Neuronal stem cell (in vitro differentiated cells): ENCODE results near the gene WTAP.

ENCODE experiments used
- DNase-seq: peaks from one replicate; pipeline ENCODE4 v3.0.0-alpha.2; 2013; ENCODE audit warnings: low spot score
- H2AFZ ChIP-seq: one replicate; pipeline ENCODE4 v1.6.1; 2013; ENCODE audit warnings: mild to moderate bottlenecking, low read length, inconsistent platforms
- H2AK5ac ChIP-seq: 2 replicates; pipeline ENCODE4 v1.6.1; 2013; ENCODE audit warnings: low read depth, mild to moderate bottlenecking, inconsistent platforms, low read length, moderate library complexity, mixed read lengths
- H2BK120ac ChIP-seq: 2 replicates; pipeline ENCODE4 v1.6.1; 2013; ENCODE audit warnings: low read depth, mild to moderate bottlenecking, inconsistent platforms, low read length, moderate library complexity, mixed read lengths
- H2BK12ac ChIP-seq: one replicate; pipeline ENCODE4 v1.6.1; 2013; ENCODE audit warnings: low read length, inconsistent platforms
- H2BK15ac ChIP-seq: 2 replicates; pipeline ENCODE4 v1.6.1; 2013; ENCODE audit warnings: mild to moderate bottlenecking, low read length, inconsistent platforms, mixed read lengths
- H2BK5ac ChIP-seq: one replicate; pipeline ENCODE4 v1.6.1; 2013; ENCODE audit warnings: inconsistent platforms, mild to moderate bottlenecking, low read length, moderate library complexity
- H3K14ac ChIP-seq: one replicate; pipeline ENCODE4 v1.6.1; 2013; ENCODE audit warnings: low read length, inconsistent platforms
- H3K18ac ChIP-seq: 2 replicates; pipeline ENCODE4 v1.6.1; 2013; ENCODE audit warnings: low read length, inconsistent platforms
- H3K23ac ChIP-seq: 2 replicates; pipeline ENCODE4 v1.6.1; 2013; ENCODE audit warnings: low read depth, mild to moderate bottlenecking, mixed read lengths, low read length, inconsistent platforms; ENCODE audit not compliant: poor library complexity
- H3K27ac ChIP-seq: replicated peaks from 3 replicates; pipeline ENCODE4 v1.5.1; 2013; ENCODE audit warnings: low read length, inconsistent platforms
- H3K27me3 ChIP-seq, 3 experiments: 2 replicates each; pipeline ENCODE4 v1.6.1; 2013; ENCODE audit warnings: low read length in 3 of 3, mild to moderate bottlenecking in 2 of 3, inconsistent platforms in 1 of 3, low read depth in 1 of 3, mixed read lengths in 1 of 3, moderate library complexity in 1 of 3; ENCODE audit not compliant: control insufficient read depth in 3 of 3, insufficient read depth in 3 of 3
- H3K36me3 ChIP-seq, 2 donors: replicated peaks in 1 of 2; 2 replicates each; pipeline ENCODE4 v1.6.1; 2013; ENCODE audit warnings: low read length in 2 of 2; ENCODE audit not compliant: control insufficient read depth in 2 of 2, insufficient read depth in 2 of 2
- H3K4ac ChIP-seq: 2 replicates; pipeline ENCODE4 v1.6.1; 2013; ENCODE audit warnings: inconsistent platforms, mild to moderate bottlenecking, low read length, moderate library complexity
- H3K4me1 ChIP-seq, 2 donors: 1 replicate in 1 of 2; 2 replicates in 1 of 2; pipeline ENCODE4 v1.6.1; 2013; ENCODE audit warnings: low read length in 2 of 2, low read depth in 1 of 2; ENCODE audit not compliant: control insufficient read depth in 2 of 2, insufficient read depth in 1 of 2
- H3K4me2 ChIP-seq: one replicate; pipeline ENCODE4 v1.6.1; 2013; ENCODE audit warnings: mild to moderate bottlenecking, low read length, inconsistent platforms; ENCODE audit not compliant: insufficient read depth, poor library complexity, severe bottlenecking
- H3K4me3 ChIP-seq, 2 donors: 2 replicates each; pipeline ENCODE4 v1.5.1; 2013; ENCODE audit warnings: low read length in 2 of 2, mild to moderate bottlenecking in 2 of 2, inconsistent platforms in 1 of 2, moderate library complexity in 1 of 2
- H3K79me1 ChIP-seq: one replicate; pipeline ENCODE4 v1.6.1; 2013; ENCODE audit warnings: low read depth, mild to moderate bottlenecking, inconsistent platforms, low read length, moderate library complexity
- H3K9ac ChIP-seq: one replicate; pipeline ENCODE4 v1.6.1; 2013; ENCODE audit warnings: mild to moderate bottlenecking, low read depth, low read length, inconsistent platforms; ENCODE audit not compliant: poor library complexity
- H3K9me3 ChIP-seq, 2 donors: replicated peaks in 1 of 2; 2 replicates each; pipeline versions ENCODE3 to v1.6.1; 2013; ENCODE audit warnings: low read length in 2 of 2, mild to moderate bottlenecking in 2 of 2, inconsistent platforms in 1 of 2, low read depth in 1 of 2, mixed read lengths in 1 of 2, moderate library complexity in 1 of 2; ENCODE audit not compliant: control insufficient read depth in 2 of 2, insufficient read depth in 1 of 2
- H4K8ac ChIP-seq: one replicate; pipeline ENCODE4 v1.6.1; 2013; ENCODE audit warnings: low read depth, mild to moderate bottlenecking, inconsistent platforms, low read length, moderate library complexity
- H4K91ac ChIP-seq: one replicate; pipeline ENCODE4 v1.6.1; 2013; ENCODE audit warnings: low read length, low read depth, mild to moderate bottlenecking, inconsistent platforms; ENCODE audit not compliant: poor library complexity
- WGBS, 2 donors: extraction: QIAGEN DNeasy Blood & Tissue Kit; methylation state at CpG; one replicate each; pipeline ENCODE4 v1.1.7; 2013; ENCODE audit warnings: missing lambda C conversion rate in 2 of 2, mixed read lengths in 1 of 2; ENCODE audit not compliant: insufficient read length in 2 of 2, insufficient replicate concordance in 1 of 2; ENCODE audit errors: extremely low coverage in 2 of 2; 5-methylcytosine and 5-hydroxymethylcytosine counted together

Gene WTAP

GRCh38 chr6:159682810-159683209, 44.5 kb upstream of the WTAP start:
- Histone ChIP-seq H3K23ac (no peak overlapping the region), H3K9ac (no peak overlapping the region), H2BK15ac (no peak overlapping the region), H3K9me3 (no peaks in the 10 kb centered on the region), H4K8ac (no peak overlapping the region), H3K4me3 (no peak overlapping the region), H3K18ac (no peak overlapping the region), H3K27me3 (no peaks in the 10 kb centered on the region), H2BK120ac (no peak overlapping the region), H3K14ac (no peak overlapping the region), H2AK5ac (no peak overlapping the region), H2AFZ (no peak overlapping the region), H4K91ac (no peak overlapping the region), H3K4me2 (no peak overlapping the region), H3K27ac (no peak overlapping the region), H3K4me1 (no peaks in the 10 kb centered on the region), H2BK5ac (no peak overlapping the region), H2BK12ac (no peak overlapping the region), H3K4ac (no peak overlapping the region), H3K36me3 (peaks cover 11 to 93% of the 10 kb centered on the region in 2 donors), H3K79me1 (peaks cover under 1% of the 10 kb centered on the region)
- no CpG with 5 or more reads among the region's 1 CpG for WGBS, 2 donors
- DNase-seq: no peak

GRCh38 chr6:159684013-159684304, 43.3 kb upstream of the WTAP start:
- Histone ChIP-seq H3K4me3 (no peak overlapping the region), H3K27ac (no peak overlapping the region), H3K4me1 (no peaks in the 10 kb centered on the region), H3K4ac (no peak overlapping the region), H4K91ac (no peak overlapping the region), H3K9ac (no peak overlapping the region), H2AFZ (no peak overlapping the region), H3K27me3 (no peaks in the 10 kb centered on the region), H2BK15ac (no peak overlapping the region), H3K14ac (no peak overlapping the region), H3K4me2 (no peak overlapping the region), H3K36me3 (peaks cover 10 to 95% of the 10 kb centered on the region in 2 donors), H3K18ac (no peak overlapping the region), H3K9me3 (no peaks in the 10 kb centered on the region), H2BK5ac (no peak overlapping the region), H2BK120ac (no peak overlapping the region), H3K23ac (no peak overlapping the region), H4K8ac (no peak overlapping the region), H3K79me1 (no peaks in the 10 kb centered on the region), H2BK12ac (no peak overlapping the region), H2AK5ac (no peak overlapping the region)
- DNase-seq: no peak
- no CpG with 5 or more reads among the region's 1 CpG for WGBS, 2 donors

GRCh38 chr6:159686040-159686439, 41.3 kb upstream of the WTAP start:
- Histone ChIP-seq H2BK120ac (no peak overlapping the region), H3K36me3 (peaks cover 12 to 97% of the 10 kb centered on the region in 2 donors)

GRCh38 chr6:159686703-159687102, 40.6 kb upstream of the WTAP start:
- H3K4me1 ChIP-seq: peaks cover under 1 to 5% of the 10 kb centered on the region in 2 donors
- H3K9ac ChIP-seq: no peak overlapping the region
- H3K4ac ChIP-seq: no peak overlapping the region
- H3K23ac ChIP-seq: no peak overlapping the region
- no peak overlapping the region for H2BK12ac ChIP-seq
- peaks cover 12 to 92% of the 10 kb centered on the region in 2 donors for H3K36me3 ChIP-seq
- H3K18ac ChIP-seq: no peak overlapping the region
- H2AK5ac ChIP-seq: no peak overlapping the region
- H3K4me3 ChIP-seq: no peak overlapping the region
- no peak for DNase-seq
- no peaks in the 10 kb centered on the region for H3K79me1 ChIP-seq
- no peak overlapping the region for H2BK15ac ChIP-seq
- no peaks in the 10 kb centered on the region for H3K27me3 ChIP-seq
- no peak overlapping the region for H3K27ac ChIP-seq
- no peak overlapping the region for H4K91ac ChIP-seq
- H2BK120ac ChIP-seq: no peak overlapping the region
- no peak overlapping the region for H2AFZ ChIP-seq
- no CpG with 5 or more reads among the region's 3 CpGs for WGBS, 2 donors
- H3K9me3 ChIP-seq: no peaks in the 10 kb centered on the region
- no peak overlapping the region for H3K4me2 ChIP-seq
- H2BK5ac ChIP-seq: no peak overlapping the region
- no peak overlapping the region for H4K8ac ChIP-seq
- H3K14ac ChIP-seq: no peak overlapping the region

More at GRCh38 chr6:159686040-159686439, 41.3 kb upstream of the WTAP start:
- no peak overlapping the region for H4K91ac ChIP-seq
- H2BK5ac ChIP-seq: no peak overlapping the region
- no peak overlapping the region for H2AFZ ChIP-seq
- H3K18ac ChIP-seq: no peak overlapping the region
- H2BK15ac ChIP-seq: no peak overlapping the region
- H3K27me3 ChIP-seq: no peaks in the 10 kb centered on the region
- no peak for DNase-seq
- no peak overlapping the region for H3K27ac ChIP-seq
- H3K79me1 ChIP-seq: no peaks in the 10 kb centered on the region
- no peak overlapping the region for H2BK12ac ChIP-seq
- no CpG with 5 or more reads among the region's 5 CpGs for WGBS, 2 donors
- no peak overlapping the region for H3K4me3 ChIP-seq
- H3K4me2 ChIP-seq: no peak overlapping the region
- H3K9me3 ChIP-seq: no peaks in the 10 kb centered on the region
- H3K14ac ChIP-seq: no peak overlapping the region
- no peak overlapping the region for H3K9ac ChIP-seq
- no peak overlapping the region for H3K23ac ChIP-seq
- no peak overlapping the region for H3K4ac ChIP-seq
- H3K4me1 ChIP-seq: peaks cover 0 to 2% of the 10 kb centered on the region in 2 donors
- H2AK5ac ChIP-seq: no peak overlapping the region
- H4K8ac ChIP-seq: no peak overlapping the region
